ENCODE results near the gene USH1C.

DNA sequence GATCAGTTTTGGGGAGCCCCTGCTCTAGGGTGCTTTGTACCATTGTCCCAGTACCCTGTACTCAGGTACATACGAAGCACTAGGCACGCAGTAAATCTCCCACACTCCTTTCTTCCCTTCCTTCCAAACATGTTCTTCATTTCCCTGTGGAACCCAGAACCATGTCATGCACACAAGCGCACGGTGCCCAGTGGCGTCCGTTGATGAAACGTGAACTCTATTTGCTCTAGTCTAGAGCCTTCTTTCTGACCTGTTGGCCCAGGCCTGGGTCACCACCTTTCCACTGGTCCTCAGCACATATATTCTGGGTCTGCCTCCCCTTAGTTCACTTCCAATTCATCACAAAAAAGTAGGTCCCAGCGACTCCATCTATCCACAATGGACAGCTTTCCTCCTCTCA lies 7.0 kb downstream of the USH1C start:
- TF ChIP-seq, protein P1, sequence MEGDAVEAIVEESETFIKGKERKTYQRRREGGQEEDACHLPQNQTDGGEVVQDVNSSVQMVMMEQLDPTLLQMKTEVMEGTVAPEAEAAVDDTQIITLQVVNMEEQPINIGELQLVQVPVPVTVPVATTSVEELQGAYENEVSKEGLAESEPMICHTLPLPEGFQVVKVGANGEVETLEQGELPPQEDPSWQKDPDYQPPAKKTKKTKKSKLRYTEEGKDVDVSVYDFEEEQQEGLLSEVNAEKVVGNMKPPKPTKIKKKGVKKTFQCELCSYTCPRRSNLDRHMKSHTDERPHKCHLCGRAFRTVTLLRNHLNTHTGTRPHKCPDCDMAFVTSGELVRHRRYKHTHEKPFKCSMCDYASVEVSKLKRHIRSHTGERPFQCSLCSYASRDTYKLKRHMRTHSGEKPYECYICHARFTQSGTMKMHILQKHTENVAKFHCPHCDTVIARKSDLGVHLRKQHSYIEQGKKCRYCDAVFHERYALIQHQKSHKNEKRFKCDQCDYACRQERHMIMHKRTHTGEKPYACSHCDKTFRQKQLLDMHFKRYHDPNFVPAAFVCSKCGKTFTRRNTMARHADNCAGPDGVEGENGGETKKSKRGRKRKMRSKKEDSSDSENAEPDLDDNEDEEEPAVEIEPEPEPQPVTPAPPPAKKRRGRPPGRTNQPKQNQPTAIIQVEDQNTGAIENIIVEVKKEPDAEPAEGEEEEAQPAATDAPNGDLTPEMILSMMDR (IDR thresholded peaks at IDR 0.05) = no peak
- TF ChIP-seq EZH2phosphoT487 (IDR thresholded peaks at IDR 0.05) (no peak), EZH2 (IDR thresholded peaks at IDR 0.05) (no peak)

Data from neural progenitor cell (in vitro differentiated cells).